K562 (cell line): ENCODE data around the gene ZNF326. TPM values are rescaled to one million over a fixed set of nuclear protein-coding genes. Genes with fewer than 3 reads are reported as not detected.

Source experiments
- ASH1L ChIP-seq: fragments of 450-650 bp; IDR thresholded peaks from 2 replicates; pipeline ENCODE4 v1.6.1; 2018; ENCODE audit warnings: borderline replicate concordance, mild to moderate bottlenecking, low read depth; ENCODE audit not compliant: partially characterized antibody
- DACH1 ChIP-seq: fragments of 450-650 bp; IDR thresholded peaks from 2 replicates; pipeline ENCODE4 v1.6.1; 2018; ENCODE audit not compliant: partially characterized antibody
- KDM1A ChIP-seq, 2 experiments: fragments of 450-650 bp; IDR thresholded peaks; 2 replicates each; pipeline ENCODE4 v1.6.1; 2016; ENCODE audit warnings: mild to moderate bottlenecking in 2 of 2
- MYBL2 ChIP-seq, 2 experiments: fragments of 450-650 bp in 1 of 2; sonication (generic) in 1 of 2; formaldehyde crosslinking in 1 of 2; IDR thresholded peaks; 2 replicates each; pipeline versions ENCODE4 v1.6.1 to v1.8.1; 2017 to 2022; ENCODE audit warnings: borderline replicate concordance in 1 of 2, inconsistent platforms in 1 of 2, low read depth in 1 of 2, mild to moderate bottlenecking in 1 of 2, missing genetic modification reagents in 1 of 2, moderate library complexity in 1 of 2
- NONO ChIP-seq, 2 experiments: fragments of 200-400 bp in 1 of 2; fragments of 450-650 bp in 1 of 2; formaldehyde crosslinking in 1 of 2; IDR thresholded peaks; 2 replicates each; pipeline ENCODE4 v1.6.1; 2017; ENCODE audit warnings: low read depth in 2 of 2, mild to moderate bottlenecking in 2 of 2, moderate library complexity in 2 of 2, low read length in 1 of 2
- PHB ChIP-seq: fragments of 250-450 bp; sonication (Bioruptor Pico); IDR thresholded peaks from 2 replicates; pipeline ENCODE4 v1.5.0; 2021
- RBM34 ChIP-seq: fragments of 200-400 bp; formaldehyde crosslinking; IDR thresholded peaks from 2 replicates; pipeline ENCODE4 v1.6.1; 2018; ENCODE audit warnings: low read length, borderline replicate concordance; ENCODE audit not compliant: insufficient read depth
- TCF7L2 ChIP-seq: fragments of 150-350 bp; IDR thresholded peaks from 2 replicates; pipeline ENCODE4 v1.6.1; 2016; ENCODE audit warnings: low read depth, mild to moderate bottlenecking, low read length, moderate library complexity
- TFAM ChIP-seq: fragments of 250-450 bp; sonication (Bioruptor Pico); conservative IDR thresholded peaks from 2 replicates; pipeline ENCODE4 v1.5.0; 2021; ENCODE audit warnings: mild to moderate bottlenecking, moderate library complexity
- ZBED1 ChIP-seq: IDR thresholded peaks from 2 replicates; pipeline ENCODE4 v1.6.1; 2014
- ZFP30 ChIP-seq: fragments of 250-450 bp; sonication (Bioruptor Pico); IDR thresholded peaks from 2 replicates; pipeline ENCODE4 v1.8.0; 2022; ENCODE audit warnings: moderate library complexity, mild to moderate bottlenecking, inconsistent platforms, borderline replicate concordance
- polyA plus RNA-seq, 8 experiments: library from polyadenylated mRNA; depleted of rRNA in 4 of 8; stranded (reverse) in 5 of 8; unstranded in 3 of 8; fragments of >200 nt; fragmentation: Nextera tagmentation in 2 of 8; fragmentation: Illumina TruSeq in 1 of 8; extraction: Ambion mirVana in 2 of 8; extraction: Trizol in 1 of 8; gene quantifications; 2 replicates each; pipeline versions ENCODE4 v1.2.1 to v1.2.3, GENCODE V29; 2011 to 2014; ENCODE audit warnings: inconsistent platforms in 1 of 8, missing spikeins in 1 of 8
- total RNA-seq, 7 experiments: library from RNA; depleted of rRNA in 6 of 7; stranded (reverse); fragments of >200 nt in 6 of 7; fragmentation: Illumina TruSeq in 2 of 7; extraction: Trizol in 2 of 7; gene quantifications; 2 replicates each; pipeline versions ENCODE4 v1.2.1 to v1.2.3, GENCODE V29; 2011 to 2021; ENCODE audit warnings: low replicate concordance in 1 of 7
- TF ChIP-seq, protein P1 (sequence below): IDR thresholded peaks from 2 replicates; pipeline ENCODE4 v1.6.1; 2011; ENCODE audit not compliant: insufficient read length; ENCODE audit errors: extremely low read depth
- TF ChIP-seq, protein P2 (sequence below), 2 experiments: fragments of 450-650 bp; IDR thresholded peaks; 2 replicates each; pipeline ENCODE4 v1.6.1; 2016
- TF ChIP-seq, protein P3 (sequence below): sonication (generic); formaldehyde crosslinking; IDR thresholded peaks from 2 replicates; pipeline ENCODE4 v1.8.0; 2023; ENCODE audit warnings: missing genetic modification reagents, mild to moderate bottlenecking, borderline replicate concordance

The ZNF326 gene
- total and polyA plus RNA-seq, 9 of the 15 experiments (the other 6 are each of a cell fraction or from before 2014, with no cell fraction given) = 7.2 to 33.2 (median 20.1) TPM

GRCh38 chr1:89995598-89996449, 914 bp downstream of the ZNF326 start (continued):
- TF ChIP-seq ZFP30 (CRISPR knock-in tag) (no peak), ZBED1 (0 out of 2 replicates have a peak, but pooled peaks have one; percentile 59), TFAM (CRISPR knock-in tag) (no peak), PHB (CRISPR knock-in tag) (no peak), KDM1A (IDR thresholded peaks at IDR 0.05) (peak in 1 of 2 experiments; percentile 55; a peak in 1 of 4 replicates), NONO (IDR thresholded peaks at IDR 0.05; ENCODE audit: low read depth in 2 of 2, low read length in 1 of 2) (peak in 1 of 2 experiments; percentile 63; a peak in 1 of 4 replicates), TCF7L2 (no peak), RBM34 (no peak), DACH1 (no peak), ASH1L (no peak), MYBL2 (IDR thresholded peaks at IDR 0.05; ENCODE audit: low read depth) (no peak), MYBL2 (CRISPR knock-in tag; IDR thresholded peaks at IDR 0.05; ENCODE audit: borderline replicate concordance) (no peak)
- TF ChIP-seq, protein P1, sequence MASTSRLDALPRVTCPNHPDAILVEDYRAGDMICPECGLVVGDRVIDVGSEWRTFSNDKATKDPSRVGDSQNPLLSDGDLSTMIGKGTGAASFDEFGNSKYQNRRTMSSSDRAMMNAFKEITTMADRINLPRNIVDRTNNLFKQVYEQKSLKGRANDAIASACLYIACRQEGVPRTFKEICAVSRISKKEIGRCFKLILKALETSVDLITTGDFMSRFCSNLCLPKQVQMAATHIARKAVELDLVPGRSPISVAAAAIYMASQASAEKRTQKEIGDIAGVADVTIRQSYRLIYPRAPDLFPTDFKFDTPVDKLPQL = peak; percentile 44
- TF ChIP-seq, protein P2, sequence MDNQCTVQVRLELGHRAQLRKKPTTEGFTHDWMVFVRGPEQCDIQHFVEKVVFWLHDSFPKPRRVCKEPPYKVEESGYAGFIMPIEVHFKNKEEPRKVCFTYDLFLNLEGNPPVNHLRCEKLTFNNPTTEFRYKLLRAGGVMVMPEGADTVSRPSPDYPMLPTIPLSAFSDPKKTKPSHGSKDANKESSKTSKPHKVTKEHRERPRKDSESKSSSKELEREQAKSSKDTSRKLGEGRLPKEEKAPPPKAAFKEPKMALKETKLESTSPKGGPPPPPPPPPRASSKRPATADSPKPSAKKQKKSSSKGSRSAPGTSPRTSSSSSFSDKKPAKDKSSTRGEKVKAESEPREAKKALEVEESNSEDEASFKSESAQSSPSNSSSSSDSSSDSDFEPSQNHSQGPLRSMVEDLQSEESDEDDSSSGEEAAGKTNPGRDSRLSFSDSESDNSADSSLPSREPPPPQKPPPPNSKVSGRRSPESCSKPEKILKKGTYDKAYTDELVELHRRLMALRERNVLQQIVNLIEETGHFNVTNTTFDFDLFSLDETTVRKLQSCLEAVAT (IDR thresholded peaks at IDR 0.05) = no peak
- TF ChIP-seq, protein P3, sequence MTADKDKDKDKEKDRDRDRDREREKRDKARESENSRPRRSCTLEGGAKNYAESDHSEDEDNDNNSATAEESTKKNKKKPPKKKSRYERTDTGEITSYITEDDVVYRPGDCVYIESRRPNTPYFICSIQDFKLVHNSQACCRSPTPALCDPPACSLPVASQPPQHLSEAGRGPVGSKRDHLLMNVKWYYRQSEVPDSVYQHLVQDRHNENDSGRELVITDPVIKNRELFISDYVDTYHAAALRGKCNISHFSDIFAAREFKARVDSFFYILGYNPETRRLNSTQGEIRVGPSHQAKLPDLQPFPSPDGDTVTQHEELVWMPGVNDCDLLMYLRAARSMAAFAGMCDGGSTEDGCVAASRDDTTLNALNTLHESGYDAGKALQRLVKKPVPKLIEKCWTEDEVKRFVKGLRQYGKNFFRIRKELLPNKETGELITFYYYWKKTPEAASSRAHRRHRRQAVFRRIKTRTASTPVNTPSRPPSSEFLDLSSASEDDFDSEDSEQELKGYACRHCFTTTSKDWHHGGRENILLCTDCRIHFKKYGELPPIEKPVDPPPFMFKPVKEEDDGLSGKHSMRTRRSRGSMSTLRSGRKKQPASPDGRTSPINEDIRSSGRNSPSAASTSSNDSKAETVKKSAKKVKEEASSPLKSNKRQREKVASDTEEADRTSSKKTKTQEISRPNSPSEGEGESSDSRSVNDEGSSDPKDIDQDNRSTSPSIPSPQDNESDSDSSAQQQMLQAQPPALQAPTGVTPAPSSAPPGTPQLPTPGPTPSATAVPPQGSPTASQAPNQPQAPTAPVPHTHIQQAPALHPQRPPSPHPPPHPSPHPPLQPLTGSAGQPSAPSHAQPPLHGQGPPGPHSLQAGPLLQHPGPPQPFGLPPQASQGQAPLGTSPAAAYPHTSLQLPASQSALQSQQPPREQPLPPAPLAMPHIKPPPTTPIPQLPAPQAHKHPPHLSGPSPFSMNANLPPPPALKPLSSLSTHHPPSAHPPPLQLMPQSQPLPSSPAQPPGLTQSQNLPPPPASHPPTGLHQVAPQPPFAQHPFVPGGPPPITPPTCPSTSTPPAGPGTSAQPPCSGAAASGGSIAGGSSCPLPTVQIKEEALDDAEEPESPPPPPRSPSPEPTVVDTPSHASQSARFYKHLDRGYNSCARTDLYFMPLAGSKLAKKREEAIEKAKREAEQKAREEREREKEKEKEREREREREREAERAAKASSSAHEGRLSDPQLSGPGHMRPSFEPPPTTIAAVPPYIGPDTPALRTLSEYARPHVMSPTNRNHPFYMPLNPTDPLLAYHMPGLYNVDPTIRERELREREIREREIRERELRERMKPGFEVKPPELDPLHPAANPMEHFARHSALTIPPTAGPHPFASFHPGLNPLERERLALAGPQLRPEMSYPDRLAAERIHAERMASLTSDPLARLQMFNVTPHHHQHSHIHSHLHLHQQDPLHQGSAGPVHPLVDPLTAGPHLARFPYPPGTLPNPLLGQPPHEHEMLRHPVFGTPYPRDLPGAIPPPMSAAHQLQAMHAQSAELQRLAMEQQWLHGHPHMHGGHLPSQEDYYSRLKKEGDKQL (CRISPR knock-in tag) = no peak
- TF ChIP-seq, all 486 proteins: peak for 28
